ENCODE data around the gene S100A3.
A peak's percentile ranks its signal among the peaks of the same experiment; 100 is the strongest.
"Not testable (repeated sequence)": the region's sequence is repeated elsewhere in the genome, so short reads cannot be mapped to it uniquely, and the experiment has no call there.

Gene S100A3

DNA sequence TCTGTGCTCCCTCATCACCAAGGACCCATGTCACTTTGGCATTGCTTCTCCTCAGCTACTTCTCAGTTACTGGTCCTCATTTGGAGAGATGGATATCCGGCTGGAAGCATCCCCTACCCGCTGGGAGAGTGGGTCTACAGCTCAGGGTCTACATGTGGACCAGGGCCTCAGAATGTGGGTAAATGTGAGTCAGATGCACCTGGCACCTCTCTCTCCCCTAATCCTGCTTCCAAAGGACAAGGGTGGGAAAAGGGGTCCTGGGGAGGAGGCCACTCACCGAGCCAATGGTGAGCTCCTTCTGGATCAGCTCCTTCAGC is 14.2 kb downstream of the S100A3 start:
- DNase-seq (ENCODE audit: low spot score), result no peak

DNA sequence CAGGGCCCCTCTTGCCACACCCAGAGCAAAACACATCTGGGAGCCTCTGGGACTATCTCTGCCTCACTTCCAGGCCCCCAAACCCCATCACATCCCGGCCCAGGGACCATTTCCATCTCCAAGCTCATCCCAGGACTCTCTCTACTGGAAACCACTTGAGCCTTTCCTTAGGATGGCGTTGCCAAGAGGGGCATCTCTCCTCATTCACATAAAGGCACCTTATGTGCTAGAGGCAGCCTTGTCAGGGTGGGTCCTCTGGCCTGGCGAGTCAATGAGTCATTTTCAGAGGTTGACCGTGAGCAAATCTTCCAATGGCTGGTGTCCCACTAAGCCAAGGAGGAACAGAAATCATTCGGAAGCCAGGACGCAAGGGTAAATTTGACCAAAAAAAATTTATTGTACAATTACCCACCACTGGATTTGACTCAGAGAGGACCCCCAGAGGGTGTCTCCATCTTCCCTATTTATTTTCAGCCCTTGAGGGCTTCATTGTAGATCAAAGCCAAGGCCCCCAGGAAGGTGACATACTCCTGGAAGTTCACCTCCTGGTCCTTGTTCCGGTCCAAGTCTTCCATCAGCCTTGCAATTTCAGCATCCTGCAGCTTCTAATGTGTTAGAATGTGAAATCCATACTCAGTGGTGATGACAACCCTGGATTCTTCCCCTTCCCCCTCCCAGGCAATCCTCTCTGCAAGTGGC is 14.7 kb downstream of the S100A3 start:
- no peak for DNase-seq (ENCODE audit: low spot score)

DNA sequence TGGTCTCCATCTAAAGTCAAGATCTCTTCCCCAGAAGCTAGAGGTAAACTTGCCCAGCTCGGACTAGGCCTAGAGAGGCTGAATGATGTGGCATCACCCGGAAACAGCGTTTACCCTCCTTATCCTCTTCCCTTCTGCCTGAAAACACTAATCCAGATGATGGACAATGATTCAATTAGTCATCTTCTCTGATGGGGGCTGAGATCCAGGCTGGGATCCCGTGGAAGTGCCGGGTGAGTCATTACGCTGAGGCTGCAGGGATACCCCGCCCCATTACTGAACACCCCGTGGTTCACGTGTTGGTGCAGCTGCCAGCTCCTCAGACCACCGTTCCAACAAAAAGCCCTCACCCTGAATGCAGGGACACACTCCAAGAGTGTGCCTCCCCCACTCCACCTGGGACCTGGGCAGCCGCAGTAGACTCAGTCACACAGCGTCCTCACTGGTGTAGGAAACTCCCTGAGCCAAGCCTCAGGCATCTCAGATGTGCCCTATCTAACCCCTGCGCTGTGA is 15.3 kb downstream of the S100A3 start:
- no peak for DNase-seq (ENCODE audit: low spot score)

DNA sequence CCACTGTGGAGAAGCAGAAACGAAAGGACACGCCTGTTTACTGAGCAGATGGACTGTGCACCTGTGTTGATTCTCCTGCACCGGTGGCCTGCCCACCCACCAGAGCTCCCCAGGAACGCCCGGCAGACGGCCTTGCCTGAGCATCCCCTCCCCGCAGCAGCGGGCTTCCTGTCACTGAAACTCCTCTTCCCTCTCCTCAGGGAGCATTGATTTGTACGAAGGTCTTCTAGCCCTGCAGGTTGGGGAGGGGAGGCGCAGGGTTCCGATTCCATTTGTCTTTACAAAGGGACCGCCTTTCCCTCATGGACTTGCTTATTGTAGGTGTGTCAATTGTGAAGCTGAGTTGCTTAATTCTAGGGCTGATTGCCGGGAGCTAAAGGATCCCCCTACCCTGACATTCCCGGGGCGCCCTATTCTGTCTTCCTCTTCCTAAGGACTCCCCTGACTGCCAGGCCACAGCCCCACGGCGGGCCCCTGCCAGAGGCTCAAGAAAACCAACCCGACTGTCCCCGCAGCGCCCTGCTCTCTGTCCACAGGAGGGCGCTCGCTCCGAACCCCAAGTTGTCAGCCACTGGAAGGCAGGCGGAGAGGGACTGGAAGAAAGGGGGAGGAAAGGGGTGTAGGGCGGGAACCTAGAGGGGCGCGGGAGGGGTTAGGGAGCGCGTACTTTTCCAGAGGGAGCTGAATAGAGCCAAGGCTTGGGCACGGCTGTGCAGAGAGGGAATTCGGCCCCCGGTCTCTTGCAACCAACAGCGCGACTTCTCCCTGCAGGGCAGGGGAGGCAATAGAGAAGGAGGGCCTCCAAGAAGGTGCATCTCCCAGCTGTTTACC is 16.1 kb downstream of the S100A3 start:
- DNase-seq (ENCODE audit: low spot score), result peak; percentile 81

DNA sequence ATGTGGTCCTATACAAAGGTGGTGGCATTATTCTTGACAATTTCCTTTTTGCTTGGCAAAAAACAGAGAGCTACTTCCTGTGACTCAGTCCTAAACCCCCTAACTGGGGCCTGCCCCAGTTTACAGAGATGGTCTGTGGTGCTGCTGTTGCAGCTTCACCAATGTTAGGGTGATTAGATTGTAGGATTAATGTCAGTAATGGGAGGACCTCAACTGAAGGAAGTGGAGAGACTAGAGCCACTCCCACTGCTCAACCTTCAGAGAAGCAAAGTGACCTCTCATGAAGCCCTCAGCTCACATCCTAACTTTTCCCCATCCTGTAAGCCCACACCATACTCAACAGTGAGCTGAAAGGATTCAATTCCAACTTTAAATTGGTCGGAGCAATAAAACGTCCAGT is 16.9 kb downstream of the S100A3 start:
- peak; percentile 78 for DNase-seq (ENCODE audit: low spot score)

DNA sequence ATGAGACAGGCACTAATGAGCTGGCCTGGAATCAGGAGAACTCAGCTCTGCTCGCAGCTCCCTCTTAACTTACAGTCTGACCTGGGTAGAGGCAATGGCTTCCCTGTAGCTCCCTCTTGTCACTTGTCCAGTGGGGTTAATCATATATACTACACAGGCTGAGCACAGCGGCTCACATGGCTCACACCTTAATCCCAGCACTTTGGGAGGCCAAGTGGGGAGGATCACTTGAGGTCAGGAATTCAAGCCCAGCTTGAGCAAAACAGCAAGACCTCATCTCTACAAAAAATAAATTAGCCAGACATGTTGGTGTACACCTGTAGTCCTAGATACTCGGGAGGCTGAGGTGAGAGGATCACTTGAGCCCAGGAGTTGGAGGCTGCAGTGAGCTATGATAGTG is 17.4 kb downstream of the S100A3 start:
- DNase-seq (ENCODE audit: low spot score), result no peak

DNA sequence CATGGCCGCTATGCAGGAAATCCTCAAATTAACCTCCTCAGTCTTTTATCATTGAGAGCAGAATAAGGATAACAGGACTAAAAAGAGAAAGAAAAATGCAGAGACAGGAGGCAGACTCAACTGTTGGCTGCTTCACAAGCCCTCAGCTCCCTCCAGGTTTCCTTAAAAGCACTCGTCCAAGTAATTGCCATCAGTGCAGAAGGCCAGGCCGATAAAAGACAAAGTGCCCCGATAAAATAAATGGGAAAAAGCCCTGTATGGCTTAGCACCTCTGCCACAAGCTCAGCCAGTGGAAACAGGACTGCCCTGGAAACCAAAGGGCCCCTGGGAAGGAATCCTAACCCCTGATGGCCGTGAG is 21.4 kb downstream of the S100A3 start:
- DNase-seq (ENCODE audit: low spot score), result no peak

DNA sequence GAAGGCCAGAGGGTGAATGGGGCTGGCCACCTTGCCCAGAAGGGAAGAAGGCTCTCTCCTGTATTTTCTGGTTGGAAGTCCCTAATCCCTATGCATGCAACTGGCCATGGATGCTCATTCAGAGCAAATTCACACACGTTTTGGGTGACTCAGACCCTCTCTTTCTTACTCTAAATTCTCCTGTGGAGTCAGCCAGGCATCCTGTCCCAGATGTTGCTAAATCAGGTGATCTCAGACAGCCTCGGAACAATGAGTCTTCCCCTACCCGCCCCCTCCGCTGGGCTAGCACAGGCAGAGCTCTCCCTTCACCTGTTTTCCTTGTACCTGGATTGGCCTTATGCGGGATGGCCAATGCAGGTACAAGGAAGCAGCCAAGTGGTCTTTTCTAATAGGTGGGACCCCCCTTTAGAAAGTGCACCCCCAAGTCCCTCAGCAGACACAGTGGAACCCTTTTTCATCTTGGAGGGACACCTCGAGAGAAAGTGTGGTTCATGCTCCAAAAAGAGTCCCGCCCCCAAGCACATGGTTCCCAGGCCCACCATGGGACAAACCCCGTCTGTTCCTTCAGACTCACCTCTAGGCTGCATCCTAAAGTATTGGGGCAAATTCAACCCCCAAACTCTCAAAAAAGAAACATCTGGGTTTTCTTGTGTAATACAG is 21.9 kb downstream of the S100A3 start:
- DNase-seq (ENCODE audit: low spot score), result no peak

DNA sequence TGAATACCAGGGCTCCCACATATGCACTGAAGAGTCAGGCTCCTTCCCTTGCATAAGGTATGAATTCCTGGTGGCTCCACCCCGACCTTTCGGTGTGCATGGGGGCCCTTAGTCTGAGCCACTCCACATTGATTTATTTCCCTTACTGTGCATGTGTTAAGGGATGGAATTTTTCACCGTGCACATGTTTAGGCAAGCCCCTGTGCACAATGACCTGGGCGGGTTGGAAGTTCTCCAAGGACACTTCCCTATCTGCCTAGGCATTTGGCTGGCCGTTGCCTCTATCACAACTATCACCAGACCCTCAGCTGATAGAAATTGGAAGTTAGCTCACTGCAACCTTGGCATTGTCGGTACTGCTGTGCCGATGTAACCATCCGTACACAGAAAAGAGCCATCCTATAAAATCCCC is 22.9 kb downstream of the S100A3 start:
- DNase-seq (ENCODE audit: low spot score), result no peak

DNA sequence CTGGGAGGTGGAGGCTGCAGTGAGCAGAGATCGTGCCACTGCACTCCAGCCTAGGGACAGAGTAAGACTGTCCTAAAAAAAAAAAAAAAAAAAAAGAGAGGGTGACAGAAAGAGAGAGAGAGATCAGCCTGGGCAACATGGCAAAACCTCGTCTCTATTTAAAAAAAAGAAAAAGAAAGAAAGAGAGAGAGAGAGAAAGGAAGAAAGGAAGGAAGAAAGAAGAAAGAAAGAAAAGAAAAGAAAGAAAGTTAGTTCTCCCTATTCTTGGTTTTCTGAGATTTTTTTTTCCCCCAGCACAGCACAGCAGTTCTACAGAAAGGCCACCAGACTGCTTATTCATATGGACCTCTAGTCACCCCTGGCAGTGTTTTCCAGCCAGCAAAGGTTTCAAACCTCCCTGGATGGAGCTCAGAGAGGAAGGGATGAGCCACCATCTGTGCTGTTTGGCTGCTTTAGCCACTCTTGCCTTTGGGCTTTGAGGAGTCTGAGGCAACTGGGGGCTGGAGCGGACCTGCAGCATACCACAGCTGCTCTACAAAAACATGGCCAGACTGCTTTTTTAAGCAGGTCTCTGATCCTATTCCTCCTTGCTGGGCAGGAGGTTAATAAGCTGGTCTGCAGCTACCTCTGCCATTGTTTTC is 23.9 kb downstream of the S100A3 start:
- no peak for DNase-seq (ENCODE audit: low spot score)

DNA sequence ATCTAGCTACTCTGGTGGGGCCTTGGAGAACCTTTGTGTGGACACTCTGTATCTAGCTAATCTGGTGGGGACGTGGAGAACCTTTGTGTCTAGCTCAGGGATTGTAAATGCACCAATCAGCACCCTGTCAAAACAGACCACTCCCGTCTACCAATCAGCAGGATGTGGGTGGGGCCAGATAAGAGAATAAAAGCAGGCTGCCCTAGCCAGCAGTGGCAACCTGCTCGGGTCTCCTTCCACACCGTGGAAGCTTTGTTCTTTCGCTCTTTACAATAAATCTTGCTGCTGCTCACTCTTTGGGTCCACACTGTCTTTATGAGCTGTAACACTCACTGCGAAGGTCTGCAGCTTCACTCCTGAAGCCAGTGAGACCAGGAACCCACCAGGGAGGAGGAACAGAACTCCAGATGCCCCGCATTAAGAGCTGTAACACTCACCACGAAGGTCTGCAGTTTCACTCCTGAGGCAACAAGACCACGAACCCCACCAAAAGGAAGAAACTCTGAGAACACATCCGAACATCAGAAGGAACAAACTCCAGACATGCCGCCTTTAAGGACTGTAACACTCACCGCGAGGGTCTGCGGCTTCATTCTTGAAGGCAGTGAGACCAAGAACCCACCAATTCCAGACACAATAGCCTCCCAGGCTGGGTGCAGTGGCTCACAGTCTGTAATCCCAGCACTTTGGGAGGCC is 26.6 kb downstream of the S100A3 start:
- DNase-seq (ENCODE audit: low spot score), result not testable (repeated sequence)

DNA sequence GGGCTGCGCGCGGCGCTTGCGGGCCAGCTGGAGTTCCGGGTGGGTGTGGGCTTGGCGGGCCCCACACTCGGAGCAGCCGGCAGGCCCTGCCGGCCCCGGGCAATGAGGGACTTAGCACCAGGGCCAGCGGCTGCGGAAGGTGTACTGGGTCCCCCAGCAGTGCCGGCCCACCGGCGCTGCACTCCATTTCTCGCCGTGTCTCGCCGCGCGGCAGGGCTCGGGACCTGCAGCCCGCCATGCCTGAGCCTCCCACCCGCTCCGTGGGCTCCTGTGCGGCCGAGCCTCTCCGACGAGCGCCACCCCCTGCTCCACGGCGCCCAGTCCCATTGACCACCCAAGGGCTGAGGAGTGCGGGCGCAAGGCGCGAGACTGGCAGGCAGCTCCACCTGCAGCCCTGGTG is 27.2 kb downstream of the S100A3 start:
- DNase-seq (ENCODE audit: low spot score), result not testable (repeated sequence)

DNA sequence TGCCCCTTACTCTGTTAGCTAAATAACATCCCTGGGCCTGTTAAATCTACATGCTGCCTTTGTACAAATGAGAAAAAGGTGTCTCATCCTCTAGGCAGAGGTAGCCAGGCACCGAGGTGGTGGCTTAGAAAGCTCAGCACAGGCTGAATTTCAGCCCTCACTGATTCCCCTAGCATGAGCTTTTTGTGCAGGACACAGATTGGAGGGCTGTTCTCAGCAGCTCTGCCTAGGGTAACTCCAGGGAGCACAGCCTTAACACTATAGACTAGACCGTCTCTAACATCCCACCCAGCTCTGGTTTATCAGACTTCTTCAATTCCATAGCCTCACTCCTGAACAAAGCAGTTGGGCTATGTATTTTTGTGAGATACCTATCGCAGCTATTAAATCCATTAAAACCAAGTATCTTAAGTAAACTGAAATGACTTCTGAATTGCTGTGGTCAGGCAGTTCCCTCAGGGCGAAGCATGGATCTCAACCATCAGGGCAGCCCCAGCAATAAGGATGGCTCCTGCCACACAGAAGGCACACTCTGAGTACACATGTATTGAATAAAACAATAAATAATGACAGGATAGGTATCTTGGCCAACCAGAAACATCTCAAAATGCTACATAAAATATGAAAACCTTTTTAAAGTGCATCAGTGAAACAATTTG is 28.1 kb downstream of the S100A3 start:
- no peak for DNase-seq (ENCODE audit: low spot score)

DNA sequence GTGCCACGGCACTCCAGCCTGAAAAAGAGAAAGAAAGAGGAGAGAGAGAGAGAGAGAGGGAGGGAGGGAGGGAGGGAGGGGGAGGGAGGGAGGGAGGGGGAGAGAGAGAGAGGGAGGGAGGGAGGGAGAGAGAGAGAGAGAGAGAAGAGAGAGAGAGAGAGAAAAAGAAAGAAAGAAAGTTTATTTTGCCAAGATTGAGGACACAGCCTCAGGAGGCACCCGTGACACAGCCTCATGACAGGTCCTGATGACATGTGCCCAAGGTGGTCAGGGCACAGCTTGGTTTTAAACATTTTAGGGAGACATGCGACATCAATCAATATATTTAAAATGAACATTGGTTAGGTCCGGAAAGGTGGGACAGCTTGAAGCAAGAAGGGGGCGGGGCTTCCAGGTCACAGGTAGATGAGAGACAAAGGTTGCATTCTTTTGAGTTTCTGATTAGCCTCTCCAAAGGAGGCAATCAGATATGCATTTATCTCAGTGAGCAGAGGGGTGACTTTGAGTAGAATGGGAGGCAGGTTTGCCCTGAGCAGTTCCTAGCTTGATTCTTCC is 28.8 kb downstream of the S100A3 start:
- not testable (repeated sequence) for DNase-seq (ENCODE audit: low spot score)

DNA sequence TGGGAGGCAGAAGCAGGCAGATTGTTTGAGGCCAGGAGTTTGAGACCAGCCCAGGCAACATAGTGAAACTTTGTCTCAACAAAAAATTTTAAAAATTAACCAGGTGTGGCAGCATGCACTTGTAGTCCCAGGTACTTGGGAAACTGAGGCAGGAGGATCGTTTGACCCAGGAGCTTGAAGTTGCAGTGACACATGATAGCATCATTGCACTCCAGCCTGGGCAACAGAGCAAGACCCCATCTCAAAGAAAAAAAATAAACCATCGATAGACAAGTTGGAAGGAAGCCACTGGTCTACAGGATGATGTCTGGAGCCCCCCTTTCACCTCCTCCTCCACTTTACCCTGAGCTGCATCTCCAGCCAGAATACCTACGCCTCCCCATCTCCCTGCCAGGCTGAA is 29.8 kb downstream of the S100A3 start:
- no peak for DNase-seq (ENCODE audit: low spot score)

DNA sequence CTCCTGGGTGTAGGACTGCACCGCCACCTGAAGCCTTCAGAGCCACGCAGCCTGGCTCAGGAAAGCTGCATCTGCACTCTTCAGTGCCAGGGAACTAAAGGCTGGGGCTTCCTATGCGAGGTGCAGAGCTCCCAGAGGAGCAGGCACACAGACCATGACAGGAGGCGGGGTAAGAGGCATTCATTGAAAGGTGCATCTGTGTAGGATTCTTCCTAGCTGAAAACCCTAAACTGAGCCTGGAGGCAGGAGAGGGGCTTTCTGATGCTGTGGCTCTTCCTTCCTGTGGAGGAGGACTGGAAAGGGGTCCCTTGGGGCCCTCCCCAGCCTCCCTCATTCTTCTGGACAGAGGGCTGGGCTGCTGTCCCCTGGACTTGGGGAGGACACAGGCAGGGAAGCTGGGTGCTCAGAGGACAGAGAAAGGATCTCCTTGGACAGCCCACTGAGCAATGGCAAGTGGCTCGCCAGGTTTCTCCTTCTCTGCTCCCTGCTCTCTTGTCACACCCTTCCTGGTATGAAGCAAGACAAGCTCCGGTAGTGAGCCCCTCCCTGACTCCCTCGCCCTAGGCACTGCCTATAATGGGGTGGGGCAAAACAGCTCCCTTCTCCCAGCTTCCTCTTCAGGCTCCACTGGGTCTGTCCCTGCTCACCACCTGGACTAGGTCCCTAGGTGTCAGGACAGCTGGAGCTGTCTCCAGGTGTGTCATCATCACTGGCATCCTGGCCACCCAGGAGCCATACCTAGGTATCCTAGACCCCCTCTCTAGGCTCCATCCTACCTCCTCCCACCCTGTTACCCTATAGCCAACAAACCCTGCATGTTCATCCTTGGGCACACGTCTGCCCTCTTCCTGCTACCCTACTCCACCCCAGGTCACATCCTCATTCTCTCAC is 33.3 kb downstream of the S100A3 start:
- no peak for DNase-seq (ENCODE audit: low spot score)

DNA sequence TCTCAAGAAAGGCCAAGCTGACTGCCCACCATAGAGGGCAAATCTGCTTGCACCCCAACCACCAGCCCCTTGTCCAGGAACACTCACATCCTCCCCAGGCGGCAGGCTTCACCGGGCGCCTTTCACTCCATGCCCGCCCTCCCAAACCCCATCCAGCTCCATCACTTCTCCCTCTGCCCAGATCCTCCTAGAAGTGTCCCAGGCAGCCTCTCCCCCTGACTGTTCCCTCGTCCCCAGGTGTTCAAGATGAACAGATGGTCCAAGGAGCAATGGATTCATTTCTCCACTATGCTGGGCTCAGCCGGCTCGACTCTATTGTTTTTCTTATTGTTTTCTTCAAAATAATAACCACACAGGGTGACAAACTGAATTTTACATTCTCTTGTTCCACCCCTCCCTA is 35.4 kb downstream of the S100A3 start:
- DNase-seq (ENCODE audit: low spot score), result no peak

DNA sequence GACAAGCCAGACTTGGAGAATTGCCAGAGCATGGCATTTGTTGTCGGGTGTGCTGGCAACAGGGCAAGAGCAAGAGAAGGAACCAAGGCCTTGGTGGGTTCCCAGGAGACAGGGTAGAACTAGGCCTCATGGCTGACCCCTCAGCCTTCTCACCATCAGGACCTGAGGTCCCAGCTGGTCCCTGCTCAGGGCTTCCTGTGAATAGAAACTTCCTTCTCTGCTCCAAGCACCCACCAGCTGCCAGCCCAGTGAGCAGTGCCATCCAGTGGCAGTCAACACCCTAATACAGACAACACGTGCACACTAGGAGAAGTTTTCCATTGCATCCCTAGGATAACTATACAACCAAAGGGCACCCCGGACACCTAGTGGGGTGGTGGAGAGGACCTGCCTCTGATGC is 36.0 kb downstream of the S100A3 start:
- no peak for DNase-seq (ENCODE audit: low spot score)

DNA sequence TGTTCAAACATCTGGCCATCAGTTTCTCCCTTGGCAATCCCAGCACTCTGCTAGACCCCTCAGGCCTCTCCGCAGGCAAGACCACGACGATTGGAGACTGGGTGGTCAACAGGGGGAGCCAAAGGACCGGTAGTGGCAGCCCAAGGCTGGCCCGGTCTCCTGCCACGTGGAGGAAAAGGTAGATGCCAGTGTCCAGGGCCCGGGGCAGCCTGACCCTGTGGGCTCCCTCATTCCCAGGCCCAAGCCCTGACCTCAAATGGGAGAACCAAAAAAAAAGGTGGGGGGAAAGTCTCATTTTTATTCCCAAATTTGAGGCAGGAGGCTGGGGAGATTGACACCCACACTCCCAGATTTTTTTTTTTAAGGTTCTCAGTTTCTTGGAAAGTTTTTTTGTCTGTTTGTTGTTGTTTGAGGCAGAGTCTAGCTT is 38.1 kb downstream of the S100A3 start:
- DNase-seq (ENCODE audit: low spot score), result peak; percentile 79

DNA sequence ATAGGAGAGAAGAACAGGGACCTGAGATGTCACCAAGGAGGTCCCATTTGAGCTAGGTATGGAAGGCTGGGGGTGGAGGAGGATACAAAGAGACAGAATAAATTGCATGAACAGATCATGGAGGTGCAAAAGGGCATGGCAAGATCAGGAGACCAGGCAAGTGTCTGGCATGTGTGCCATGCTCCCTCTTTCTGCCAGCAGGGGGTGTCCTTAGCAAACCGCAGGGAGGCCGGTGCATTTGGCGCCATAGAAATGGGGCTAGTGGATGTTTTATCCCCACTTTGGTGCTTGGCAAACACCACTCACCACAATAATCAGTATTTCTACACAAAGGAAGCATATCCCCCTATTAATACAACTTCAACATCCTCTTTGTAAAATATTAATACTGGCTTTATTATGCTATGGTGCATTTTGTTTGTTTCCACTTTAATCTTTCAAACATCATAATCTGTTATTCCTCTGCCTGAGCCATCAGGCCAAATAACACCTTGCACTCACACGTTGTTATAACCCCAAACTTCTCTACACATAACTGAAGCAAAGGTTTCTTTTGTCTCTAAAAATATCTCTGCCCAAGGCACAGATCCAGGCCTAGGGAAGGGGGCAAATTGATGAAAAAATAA is 39.2 kb downstream of the S100A3 start:
- peak; percentile 71 for DNase-seq (ENCODE audit: low spot score)
